Measurements from ENCODE around the gene C3orf18. TPM values are rescaled to one million over a fixed set of nuclear protein-coding genes. Genes with fewer than 3 reads are reported as not detected.

The C3orf18 gene
- total and polyA plus RNA-seq, 2 experiments from 2014 or later, result 2.4 to 7.7 TPM

DNA sequence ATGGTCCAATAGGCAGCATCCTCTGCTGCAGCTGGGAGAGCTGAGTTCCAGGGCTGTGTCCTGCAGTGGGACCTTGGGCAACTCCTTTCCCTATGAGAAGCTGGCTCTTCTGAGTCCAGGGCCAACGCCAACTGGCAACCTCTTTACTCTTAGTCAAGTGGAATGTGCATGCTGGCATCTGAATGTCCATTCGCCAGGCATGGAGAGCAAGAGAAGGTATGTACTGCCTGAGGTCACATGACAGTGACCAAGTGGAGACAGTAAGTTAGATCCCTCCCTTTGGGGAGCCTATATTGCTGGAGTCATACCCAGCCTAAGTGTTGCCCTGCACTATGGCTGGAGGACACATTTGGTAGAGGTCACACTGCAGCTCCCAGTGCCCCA lies 13.9 kb upstream of the C3orf18 start:
- DNase-seq (ENCODE audit: low spot score) (no peak), ATAC-seq (no peak)
- H3K9me3 Mint-ChIP-seq, result no peaks in the 10 kb centered on the region
- Histone ChIP-seq H3F3A (replicated peaks; ENCODE audit: low read depth) (no peaks in the 10 kb centered on the region), H3K4me2 (no peak overlapping the region), H3K4me1 (ENCODE audit: insufficient read depth) (no peaks in the 10 kb centered on the region), H2AFZ (no peak overlapping the region), H3K27me3 (ENCODE audit: insufficient read depth) (no peaks in the 10 kb centered on the region), H3K79me2 (replicated peaks; ENCODE audit: insufficient read depth) (no peaks in the 10 kb centered on the region), H3K9me2 (ENCODE audit: insufficient read depth) (no peaks in the 10 kb centered on the region), H3K4me3 (no peak overlapping the region), H4K20me1 (replicated peaks; ENCODE audit: insufficient read depth) (no peaks in the 10 kb centered on the region), H3K27ac (ENCODE audit: low read depth) (no peak overlapping the region), H3K36me3 (ENCODE audit: insufficient read depth) (no peaks in the 10 kb centered on the region)
- no peak for TF ChIP-seq ZNF114 (CRISPR knock-in tag; IDR thresholded peaks at IDR 0.05)
- no peak for TF ChIP-seq ZNF331 (CRISPR knock-in tag; IDR thresholded peaks at IDR 0.05; ENCODE audit: low read depth)
- TF ChIP-seq, protein P1, sequence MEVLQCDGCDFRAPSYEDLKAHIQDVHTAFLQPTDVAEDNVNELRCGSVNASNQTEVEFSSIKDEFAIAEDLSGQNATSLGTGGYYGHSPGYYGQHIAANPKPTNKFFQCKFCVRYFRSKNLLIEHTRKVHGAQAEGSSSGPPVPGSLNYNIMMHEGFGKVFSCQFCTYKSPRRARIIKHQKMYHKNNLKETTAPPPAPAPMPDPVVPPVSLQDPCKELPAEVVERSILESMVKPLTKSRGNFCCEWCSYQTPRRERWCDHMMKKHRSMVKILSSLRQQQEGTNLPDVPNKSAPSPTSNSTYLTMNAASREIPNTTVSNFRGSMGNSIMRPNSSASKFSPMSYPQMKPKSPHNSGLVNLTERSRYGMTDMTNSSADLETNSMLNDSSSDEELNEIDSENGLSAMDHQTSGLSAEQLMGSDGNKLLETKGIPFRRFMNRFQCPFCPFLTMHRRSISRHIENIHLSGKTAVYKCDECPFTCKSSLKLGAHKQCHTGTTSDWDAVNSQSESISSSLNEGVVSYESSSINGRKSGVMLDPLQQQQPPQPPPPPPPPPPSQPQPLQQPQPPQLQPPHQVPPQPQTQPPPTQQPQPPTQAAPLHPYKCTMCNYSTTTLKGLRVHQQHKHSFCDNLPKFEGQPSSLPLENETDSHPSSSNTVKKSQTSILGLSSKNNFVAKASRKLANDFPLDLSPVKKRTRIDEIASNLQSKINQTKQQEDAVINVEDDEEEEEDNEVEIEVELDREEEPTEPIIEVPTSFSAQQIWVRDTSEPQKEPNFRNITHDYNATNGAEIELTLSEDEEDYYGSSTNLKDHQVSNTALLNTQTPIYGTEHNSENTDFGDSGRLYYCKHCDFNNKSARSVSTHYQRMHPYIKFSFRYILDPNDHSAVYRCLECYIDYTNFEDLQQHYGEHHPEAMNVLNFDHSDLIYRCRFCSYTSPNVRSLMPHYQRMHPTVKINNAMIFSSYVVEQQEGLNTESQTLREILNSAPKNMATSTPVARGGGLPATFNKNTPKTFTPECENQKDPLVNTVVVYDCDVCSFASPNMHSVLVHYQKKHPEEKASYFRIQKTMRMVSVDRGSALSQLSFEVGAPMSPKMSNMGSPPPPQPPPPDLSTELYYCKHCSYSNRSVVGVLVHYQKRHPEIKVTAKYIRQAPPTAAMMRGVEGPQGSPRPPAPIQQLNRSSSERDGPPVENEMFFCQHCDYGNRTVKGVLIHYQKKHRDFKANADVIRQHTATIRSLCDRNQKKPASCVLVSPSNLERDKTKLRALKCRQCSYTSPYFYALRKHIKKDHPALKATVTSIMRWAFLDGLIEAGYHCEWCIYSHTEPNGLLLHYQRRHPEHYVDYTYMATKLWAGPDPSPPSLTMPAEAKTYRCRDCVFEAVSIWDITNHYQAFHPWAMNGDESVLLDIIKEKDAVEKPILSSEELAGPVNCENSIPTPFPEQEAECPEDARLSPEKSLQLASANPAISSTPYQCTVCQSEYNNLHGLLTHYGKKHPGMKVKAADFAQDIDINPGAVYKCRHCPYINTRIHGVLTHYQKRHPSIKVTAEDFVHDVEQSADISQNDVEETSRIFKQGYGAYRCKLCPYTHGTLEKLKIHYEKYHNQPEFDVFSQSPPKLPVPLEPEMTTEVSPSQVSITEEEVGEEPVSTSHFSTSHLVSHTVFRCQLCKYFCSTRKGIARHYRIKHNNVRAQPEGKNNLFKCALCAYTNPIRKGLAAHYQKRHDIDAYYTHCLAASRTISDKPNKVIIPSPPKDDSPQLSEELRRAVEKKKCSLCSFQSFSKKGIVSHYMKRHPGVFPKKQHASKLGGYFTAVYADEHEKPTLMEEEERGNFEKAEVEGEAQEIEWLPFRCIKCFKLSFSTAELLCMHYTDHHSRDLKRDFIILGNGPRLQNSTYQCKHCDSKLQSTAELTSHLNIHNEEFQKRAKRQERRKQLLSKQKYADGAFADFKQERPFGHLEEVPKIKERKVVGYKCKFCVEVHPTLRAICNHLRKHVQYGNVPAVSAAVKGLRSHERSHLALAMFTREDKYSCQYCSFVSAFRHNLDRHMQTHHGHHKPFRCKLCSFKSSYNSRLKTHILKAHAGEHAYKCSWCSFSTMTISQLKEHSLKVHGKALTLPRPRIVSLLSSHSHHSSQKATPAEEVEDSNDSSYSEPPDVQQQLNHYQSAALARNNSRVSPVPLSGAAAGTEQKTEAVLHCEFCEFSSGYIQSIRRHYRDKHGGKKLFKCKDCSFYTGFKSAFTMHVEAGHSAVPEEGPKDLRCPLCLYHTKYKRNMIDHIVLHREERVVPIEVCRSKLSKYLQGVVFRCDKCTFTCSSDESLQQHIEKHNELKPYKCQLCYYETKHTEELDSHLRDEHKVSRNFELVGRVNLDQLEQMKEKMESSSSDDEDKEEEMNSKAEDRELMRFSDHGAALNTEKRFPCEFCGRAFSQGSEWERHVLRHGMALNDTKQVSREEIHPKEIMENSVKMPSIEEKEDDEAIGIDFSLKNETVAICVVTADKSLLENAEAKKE (CRISPR knock-in tag; IDR thresholded peaks at IDR 0.05), result no peak
- TF ChIP-seq, protein P2, sequence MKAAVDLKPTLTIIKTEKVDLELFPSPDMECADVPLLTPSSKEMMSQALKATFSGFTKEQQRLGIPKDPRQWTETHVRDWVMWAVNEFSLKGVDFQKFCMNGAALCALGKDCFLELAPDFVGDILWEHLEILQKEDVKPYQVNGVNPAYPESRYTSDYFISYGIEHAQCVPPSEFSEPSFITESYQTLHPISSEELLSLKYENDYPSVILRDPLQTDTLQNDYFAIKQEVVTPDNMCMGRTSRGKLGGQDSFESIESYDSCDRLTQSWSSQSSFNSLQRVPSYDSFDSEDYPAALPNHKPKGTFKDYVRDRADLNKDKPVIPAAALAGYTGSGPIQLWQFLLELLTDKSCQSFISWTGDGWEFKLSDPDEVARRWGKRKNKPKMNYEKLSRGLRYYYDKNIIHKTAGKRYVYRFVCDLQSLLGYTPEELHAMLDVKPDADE (IDR thresholded peaks at IDR 0.05), result no peak
- TF ChIP-seq NANOG (IDR thresholded peaks at IDR 0.05; ENCODE audit: borderline replicate concordance), result no peak
- TF ChIP-seq, protein P3, sequence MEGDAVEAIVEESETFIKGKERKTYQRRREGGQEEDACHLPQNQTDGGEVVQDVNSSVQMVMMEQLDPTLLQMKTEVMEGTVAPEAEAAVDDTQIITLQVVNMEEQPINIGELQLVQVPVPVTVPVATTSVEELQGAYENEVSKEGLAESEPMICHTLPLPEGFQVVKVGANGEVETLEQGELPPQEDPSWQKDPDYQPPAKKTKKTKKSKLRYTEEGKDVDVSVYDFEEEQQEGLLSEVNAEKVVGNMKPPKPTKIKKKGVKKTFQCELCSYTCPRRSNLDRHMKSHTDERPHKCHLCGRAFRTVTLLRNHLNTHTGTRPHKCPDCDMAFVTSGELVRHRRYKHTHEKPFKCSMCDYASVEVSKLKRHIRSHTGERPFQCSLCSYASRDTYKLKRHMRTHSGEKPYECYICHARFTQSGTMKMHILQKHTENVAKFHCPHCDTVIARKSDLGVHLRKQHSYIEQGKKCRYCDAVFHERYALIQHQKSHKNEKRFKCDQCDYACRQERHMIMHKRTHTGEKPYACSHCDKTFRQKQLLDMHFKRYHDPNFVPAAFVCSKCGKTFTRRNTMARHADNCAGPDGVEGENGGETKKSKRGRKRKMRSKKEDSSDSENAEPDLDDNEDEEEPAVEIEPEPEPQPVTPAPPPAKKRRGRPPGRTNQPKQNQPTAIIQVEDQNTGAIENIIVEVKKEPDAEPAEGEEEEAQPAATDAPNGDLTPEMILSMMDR (conservative IDR thresholded peaks at IDR 0.05; ENCODE audit: low read depth in 2 of 2), result no peak
- TF ChIP-seq STAT1 (IDR thresholded peaks at IDR 0.05; ENCODE audit: unreplicated experiment), result no peak
- H3K4me1 Mint-ChIP-seq, result peaks cover 6% of the 10 kb centered on the region
- no peaks in the 10 kb centered on the region for H3K27me3 Mint-ChIP-seq (ENCODE audit: insufficient read depth, low read depth, poor library complexity)
- H3K36me3 Mint-ChIP-seq (ENCODE audit: low read depth), result peaks cover 3% of the 10 kb centered on the region; the same call in 2 of the 3 replicates
- H3K4me3 Mint-ChIP-seq, result no peak overlapping the region
- H3K27ac Mint-ChIP-seq, result no peak overlapping the region

Data from GM23338 (cell line).